Measurements from ENCODE around the gene LHX6.

The LHX6 gene

DNA sequence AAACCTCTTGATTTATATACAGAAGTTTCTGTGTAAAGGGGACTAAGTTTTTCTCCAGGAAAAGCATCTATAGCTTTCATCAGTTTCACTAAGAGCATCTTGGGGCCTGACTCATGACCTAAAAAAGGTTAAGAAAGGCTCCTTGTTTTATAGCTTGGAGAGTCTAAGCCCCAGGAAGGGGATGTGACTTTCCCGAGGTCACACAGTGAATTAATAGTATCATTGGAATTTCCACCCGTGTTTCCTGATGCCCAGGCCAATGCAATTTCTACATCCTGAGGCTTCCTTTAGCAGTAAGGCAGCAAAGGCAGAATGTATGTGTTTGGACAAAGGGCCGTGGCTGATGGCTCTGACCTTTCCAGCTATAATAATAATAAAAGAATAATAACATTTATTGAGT lies 60.4 kb downstream of the LHX6 start:
- H3K4me3 ChIP-seq (ENCODE audit: low read length) = no peak overlapping the region
- DNase-seq (ENCODE audit: low read depth, low spot score) = no peak

- no peak overlapping the region for H3K4me3 ChIP-seq (ENCODE audit: low read length)
- no peak for DNase-seq (ENCODE audit: low read depth, low spot score)
Measured at GRCh38 chr9:122164286-122164685, 64.5 kb downstream of the LHX6 start.

DNA sequence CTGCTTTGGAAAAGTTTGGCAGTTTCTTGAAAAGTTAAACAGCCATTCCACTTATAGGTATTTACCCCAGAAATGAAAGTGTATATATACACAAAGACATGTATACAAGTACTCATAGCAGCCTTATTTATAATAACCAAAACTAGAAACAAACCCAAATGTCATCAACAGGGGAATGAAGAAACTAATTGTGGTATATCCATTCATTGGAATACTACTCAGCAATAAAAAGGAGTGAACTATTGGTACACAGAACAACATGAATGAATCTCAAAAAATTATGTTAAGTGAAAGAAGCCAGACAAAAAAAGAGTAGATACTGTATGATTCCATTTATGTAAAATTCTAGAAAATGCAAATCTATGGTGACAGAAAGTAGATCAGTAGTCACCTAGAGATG lies 66.3 kb downstream of the LHX6 start:
- H3K4me3 ChIP-seq (ENCODE audit: low read length) = no peak overlapping the region
- DNase-seq (ENCODE audit: low read depth, low spot score) = no peak

GRCh38 chr9:122159925-122160246 lies 68.9 kb downstream of the LHX6 start:
- DNase-seq (ENCODE audit: low read depth, low spot score) = no peak
- H3K4me3 ChIP-seq (ENCODE audit: low read length) = peak overlapping the region; percentile 75

DNA sequence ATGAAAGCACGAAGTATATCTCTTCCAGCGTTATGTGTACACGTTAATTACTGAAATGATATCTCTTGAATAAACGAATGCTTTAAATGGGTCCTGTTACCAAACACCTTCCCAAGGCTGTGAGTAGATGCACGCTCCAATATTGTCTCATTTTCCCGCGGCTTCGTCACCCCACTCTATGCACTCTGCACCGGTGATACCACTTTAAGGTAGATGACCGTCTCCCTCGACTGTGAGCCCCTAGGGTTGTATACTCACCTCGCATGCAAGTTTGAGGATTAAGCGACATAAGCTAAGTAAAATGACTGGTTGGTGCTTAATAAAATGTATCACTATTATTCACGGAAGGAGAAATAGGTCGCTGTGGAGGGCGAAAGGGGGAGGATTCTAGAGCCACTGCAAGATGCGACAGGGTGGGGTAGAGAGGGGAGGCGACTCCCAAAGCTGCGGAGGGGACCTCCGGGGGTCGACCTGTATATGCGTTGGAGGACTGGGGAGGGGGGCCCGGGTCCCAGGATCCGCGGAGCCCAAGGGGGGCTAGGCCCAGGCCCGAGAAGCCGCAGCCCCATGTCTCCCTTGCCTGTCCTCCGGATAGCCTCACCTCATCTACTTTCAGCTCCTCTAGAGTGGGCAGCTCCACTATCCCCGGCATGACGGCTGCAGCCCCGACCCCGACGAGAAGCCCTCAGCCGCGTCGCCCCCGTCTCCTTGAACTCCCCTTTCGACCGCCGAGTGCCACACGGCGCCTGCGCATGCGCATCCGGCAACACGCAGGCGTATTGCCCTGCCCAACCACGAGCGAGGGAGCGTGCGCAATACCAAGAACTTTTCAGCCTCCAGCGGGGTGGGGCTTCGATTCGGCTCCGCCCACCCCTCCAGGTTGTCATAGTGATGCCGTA lies 69.5 kb downstream of the LHX6 start, which contains the start of the genes MORN5 and NDUFA8:
Gene MORN5 (plus strand): TSS at position 883 of the 899 bp plus-strand sequence. CDS start 65 bp downstream, outside the sequence.
Gene NDUFA8 (minus strand): TSS at position 754 of the 899 bp plus-strand sequence. CDS start 102 bp downstream, at position 652.
- peak; percentile 93 for DNase-seq (ENCODE audit: low read depth, low spot score)
- H3K4me3 ChIP-seq (ENCODE audit: low read length) = peak within 1 kb of the TSS; percentile 75

DNA sequence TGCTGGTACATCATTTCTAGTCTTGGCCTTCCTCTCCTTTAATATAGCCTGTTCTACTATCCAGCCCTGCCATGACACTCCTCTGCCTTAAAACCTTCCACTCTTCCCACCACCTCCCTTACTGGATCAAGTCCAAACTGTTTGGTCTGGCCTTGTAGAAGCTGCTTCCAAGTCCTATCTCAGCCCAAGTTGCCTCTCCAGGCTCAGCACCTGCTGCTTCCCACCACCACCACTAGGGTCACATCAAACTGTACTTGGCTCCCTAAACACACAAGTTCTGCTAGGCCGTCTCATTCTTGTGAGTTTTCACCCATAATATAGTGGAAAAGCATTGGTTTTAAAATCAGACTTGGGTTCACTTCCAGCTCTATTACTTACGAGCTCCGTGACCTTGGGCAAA lies 70.6 kb downstream of the LHX6 start:
- peak; percentile 67 for DNase-seq (ENCODE audit: low read depth, low spot score)
- H3K4me3 ChIP-seq (ENCODE audit: low read length) = no peak overlapping the region

GRCh38 chr9:122155796-122156195 lies 73.0 kb downstream of the LHX6 start:
- H3K4me3 ChIP-seq (ENCODE audit: low read length) = no peak overlapping the region
- DNase-seq (ENCODE audit: low read depth, low spot score) = no peak

Data from Jurkat, Clone E6-1 (cell line).